H1 (cell line): ENCODE data around the gene CRHR1. TPM values are rescaled to one million over a fixed set of nuclear protein-coding genes. Genes with fewer than 3 reads are reported as not detected.

Experiments used
- CTCF ChIA-PET: fragments of 300-600 bp; sonication (Branson Sonifier 250); formaldehyde crosslinking; loops from one replicate; lab custom pipeline; 2021; ENCODE audit not compliant: partially characterized antibody; lab: Charles Lee
- POLR2A ChIA-PET: fragments of 300-600 bp; sonication (Branson Sonifier 250); formaldehyde crosslinking; loops from one replicate; lab custom pipeline; 2021; ENCODE audit warnings: inconsistent platforms; ENCODE audit not compliant: partially characterized antibody; lab: Charles Lee
- DNase-seq, 2 experiments: peaks; one replicate each; pipeline versions ENCODE4 v3.0.0 to v3.0.0-alpha.2; 2010 to 2022; ENCODE audit warnings: low spot score in 2 of 2, low read depth in 1 of 2, mixed read lengths in 1 of 2
- FAIRE-seq: peaks from 2 replicates; lab custom pipeline; 2011; peaks lifted over from hg19 to GRCh38; lab: Jason Lieb, UNC
- H2AFZ ChIP-seq: 2 replicates; pipeline ENCODE4 v1.8.1; 2012; ENCODE audit warnings: low read length, inconsistent platforms
- H2AK5ac ChIP-seq: 2 replicates; pipeline ENCODE4 v1.6.1; 2013; ENCODE audit warnings: low read depth, low read length
- H2BK120ac ChIP-seq: replicated peaks from 2 replicates; pipeline ENCODE3; 2013; ENCODE audit warnings: low read depth, low read length, inconsistent platforms
- H2BK12ac ChIP-seq: 2 replicates; pipeline ENCODE4 v1.6.1; 2013; ENCODE audit warnings: low read depth, low read length
- H2BK15ac ChIP-seq: 2 replicates; pipeline ENCODE4 v1.6.1; 2013; ENCODE audit warnings: low read length
- H2BK20ac ChIP-seq: 2 replicates; pipeline ENCODE4 v1.6.1; 2013; ENCODE audit warnings: low read length
- H2BK5ac ChIP-seq: 2 replicates; pipeline ENCODE4 v1.6.1; 2013; ENCODE audit warnings: low read depth, low read length
- H3K14ac ChIP-seq: 2 replicates; pipeline ENCODE4 v1.6.1; 2013; ENCODE audit warnings: inconsistent platforms; ENCODE audit not compliant: insufficient read length
- H3K18ac ChIP-seq: 2 replicates; pipeline ENCODE4 v1.6.1; 2013; ENCODE audit warnings: low read length; ENCODE audit errors: extremely low read depth
- H3K23ac ChIP-seq: 2 replicates; pipeline ENCODE4 v1.6.1; 2013; ENCODE audit warnings: inconsistent platforms; ENCODE audit not compliant: insufficient read length
- H3K23me2 ChIP-seq: 2 replicates; pipeline ENCODE4 v1.6.1; 2013; ENCODE audit warnings: low read depth, low read length
- H3K27ac ChIP-seq: 2 replicates; pipeline ENCODE4 v1.6.1; 2011; ENCODE audit warnings: low read depth, low read length, inconsistent platforms
- H3K27me3 ChIP-seq, 4 experiments: replicated peaks in 1 of 4; 1 replicate in 1 of 4; 2 replicates in 3 of 4; pipeline versions ENCODE4 v1.6.1 to v1.8.1; 2011 to 2013; ENCODE audit warnings: low read length in 3 of 4, mild to moderate bottlenecking in 3 of 4, inconsistent platforms in 2 of 4, mixed read lengths in 2 of 4, moderate library complexity in 1 of 4; ENCODE audit not compliant: control insufficient read depth in 3 of 4, insufficient read depth in 3 of 4; ENCODE audit errors: extremely low read depth in 1 of 4
- H3K36me3 ChIP-seq, 4 experiments: 2 replicates each; pipeline versions ENCODE4 v1.6.1 to v1.8.1; 2011 to 2013; ENCODE audit warnings: mild to moderate bottlenecking in 4 of 4, low read length in 3 of 4, moderate library complexity in 2 of 4, control low read depth in 1 of 4, inconsistent platforms in 1 of 4; ENCODE audit not compliant: insufficient read depth in 4 of 4, control insufficient read depth in 2 of 4
- H3K4ac ChIP-seq: replicated peaks from 2 replicates; pipeline ENCODE3; 2013; ENCODE audit warnings: low read length, low read depth, mixed read lengths, inconsistent platforms; ENCODE audit not compliant: insufficient read length
- H3K4me1 ChIP-seq, 4 experiments: replicated peaks in 1 of 4; 1 replicate in 1 of 4; 2 replicates in 3 of 4; pipeline versions ENCODE4 v1.6.1 to v1.8.1; 2011 to 2013; ENCODE audit warnings: low read length in 3 of 4, inconsistent platforms in 2 of 4, mixed read lengths in 1 of 4; ENCODE audit not compliant: insufficient read depth in 4 of 4, control insufficient read depth in 3 of 4
- H3K4me2 ChIP-seq, 2 experiments: 2 replicates each; pipeline versions ENCODE4 v1.6.1 to v1.8.1; 2011 to 2013; ENCODE audit warnings: low read depth in 2 of 2, low read length in 2 of 2, control low read depth in 1 of 2, inconsistent platforms in 1 of 2, mild to moderate bottlenecking in 1 of 2; ENCODE audit not compliant: insufficient read depth in 1 of 2
- H3K4me3 ChIP-seq, 4 experiments: fragments of 200-600, 300-600 bp in 1 of 4; sonication (generic), shearing (Covaris generic), sonication (Bioruptor Twin) in 1 of 4; 2 replicates each; pipeline versions ENCODE4 v1.5.1 to v1.8.1; 2011 to 2016; ENCODE audit warnings: low read length in 4 of 4, low read depth in 3 of 4, control low read depth in 2 of 4, inconsistent platforms in 2 of 4, mild to moderate bottlenecking in 2 of 4, mixed read lengths in 1 of 4, moderate library complexity in 1 of 4; ENCODE audit not compliant: insufficient read depth in 2 of 4; ENCODE audit errors: extremely low read depth in 1 of 4
- H3K56ac ChIP-seq: replicated peaks from 2 replicates; pipeline ENCODE3; 2013; ENCODE audit warnings: low read depth, mild to moderate bottlenecking, mixed read lengths, low read length, inconsistent platforms; ENCODE audit not compliant: insufficient read length
- H3K79me1 ChIP-seq: 2 replicates; pipeline ENCODE4 v1.6.1; 2013; ENCODE audit warnings: low read depth, low read length, control low read depth
- H3K79me2 ChIP-seq, 2 experiments: 2 replicates each; pipeline versions ENCODE4 v1.6.1 to v1.8.1; 2012 to 2013; ENCODE audit warnings: low read length in 2 of 2, mild to moderate bottlenecking in 2 of 2, inconsistent platforms in 1 of 2; ENCODE audit not compliant: insufficient read depth in 2 of 2, control insufficient read depth in 1 of 2
- H3K9ac ChIP-seq, 4 experiments: replicated peaks in 1 of 4; 1 replicate in 1 of 4; 2 replicates in 3 of 4; pipeline versions ENCODE4 v1.6.1 to v1.8.1; 2011 to 2013; ENCODE audit warnings: low read depth in 3 of 4, low read length in 3 of 4, control low read depth in 2 of 4, mild to moderate bottlenecking in 2 of 4, moderate library complexity in 2 of 4, inconsistent platforms in 1 of 4; ENCODE audit errors: extremely low read depth in 1 of 4
- H3K9me3 ChIP-seq, 2 experiments: 2 replicates each; pipeline versions ENCODE4 v1.6.1 to v1.8.1; 2012 to 2013; ENCODE audit warnings: mild to moderate bottlenecking in 2 of 2, moderate library complexity in 2 of 2, control low read depth in 1 of 2, inconsistent platforms in 1 of 2, low read depth in 1 of 2, low read length in 1 of 2, mixed read lengths in 1 of 2; ENCODE audit not compliant: insufficient read depth in 2 of 2
- H4K20me1 ChIP-seq, 2 experiments: replicated peaks in 1 of 2; 2 replicates each; pipeline versions ENCODE3 to v1.8.1; 2011 to 2013; ENCODE audit warnings: inconsistent platforms in 2 of 2, low read length in 2 of 2, mild to moderate bottlenecking in 1 of 2; ENCODE audit not compliant: insufficient read depth in 2 of 2, control insufficient read depth in 1 of 2
- H4K5ac ChIP-seq: 2 replicates; pipeline ENCODE4 v1.6.1; 2013; ENCODE audit warnings: low read length, low read depth, mixed read lengths, inconsistent platforms; ENCODE audit not compliant: insufficient read length
- H4K8ac ChIP-seq: 2 replicates; pipeline ENCODE4 v1.8.0; 2013; ENCODE audit warnings: mild to moderate bottlenecking, moderate library complexity, low read length, inconsistent platforms; ENCODE audit not compliant: insufficient read depth; ENCODE audit errors: extremely low read depth
- H4K91ac ChIP-seq: replicated peaks from 2 replicates; pipeline ENCODE3; 2013; ENCODE audit warnings: low read length, mixed read lengths, inconsistent platforms; ENCODE audit not compliant: insufficient read length
- CBX5 ChIP-seq: fragments of 300-800, 300-1000 bp; sonication (generic); IDR thresholded peaks from 2 replicates; pipeline ENCODE4 v1.7.1; 2016; ENCODE audit warnings: antibody characterized with exemption, low read length, low read depth
- GABPA ChIP-seq: IDR thresholded peaks from 2 replicates; pipeline ENCODE4 v1.6.1; 2011; ENCODE audit warnings: mild to moderate bottlenecking, low read length, moderate library complexity, borderline replicate concordance; ENCODE audit not compliant: insufficient read depth
- GTF2F1 ChIP-seq: IDR thresholded peaks from 2 replicates; pipeline ENCODE4 v1.6.1; 2012; ENCODE audit warnings: low read depth, low read length, improper control_type of control experiment, borderline replicate concordance
- KDM1A ChIP-seq: fragments of 200-600, 300-600 bp; sonication (generic); IDR thresholded peaks from 2 replicates; pipeline ENCODE4 v1.7.1; 2016; ENCODE audit warnings: mild to moderate bottlenecking, low read length, borderline replicate concordance
- POLR2AphosphoS5 ChIP-seq: IDR thresholded peaks from 2 replicates; pipeline ENCODE4 v1.6.1; 2011; ENCODE audit warnings: low read depth, low read length
- RNF2 ChIP-seq: fragments of 200-900, 300-1000 bp; sonication (generic); IDR thresholded peaks from 2 replicates; pipeline ENCODE4 v1.7.1; 2016; ENCODE audit warnings: borderline replicate concordance, low read depth, mild to moderate bottlenecking, antibody characterized with exemption, low read length; ENCODE audit not compliant: poor library complexity, severe bottlenecking; ENCODE audit errors: missing control alignments
- TAF7 ChIP-seq: optimal IDR thresholded peaks from 2 replicates; pipeline ENCODE3; 2011; ENCODE audit warnings: low read depth, mild to moderate bottlenecking, inconsistent platforms, low read length, moderate library complexity, borderline replicate concordance
- TBP ChIP-seq: IDR thresholded peaks from 2 replicates; pipeline ENCODE4 v1.6.1; 2011; ENCODE audit warnings: low read depth, low read length, improper control_type of control experiment
- TEAD4 ChIP-seq: IDR thresholded peaks from 2 replicates; pipeline ENCODE4 v1.6.1; 2012; ENCODE audit warnings: low read depth, low read length, inconsistent platforms, mixed read lengths
- ZNF274 ChIP-seq: IDR thresholded peaks from 2 replicates; pipeline ENCODE4 v1.7.0; 2012; ENCODE audit warnings: low read length, borderline replicate concordance; ENCODE audit errors: extremely low read depth
- WGBS, 2 experiments: shearing (Covaris generic) in 1 of 2; methylation state at CpG; one replicate each; pipeline versions ENCODE4 v1.1.6 to v1.1.7; 2013 to 2015; ENCODE audit warnings: low lambda C conversion rate in 2 of 2, mixed read lengths in 2 of 2, inconsistent platforms in 1 of 2, low coverage in 1 of 2, missing lambda C conversion rate in 1 of 2; ENCODE audit not compliant: insufficient replicate concordance in 2 of 2, insufficient coverage in 1 of 2, insufficient read length in 1 of 2; ENCODE audit errors: extremely low coverage in 1 of 2, missing lambda C conversion rate in 1 of 2; 5-methylcytosine and 5-hydroxymethylcytosine counted together
- polyA plus RNA-seq, 7 experiments: library from polyadenylated mRNA; depleted of rRNA in 3 of 7; stranded (reverse) in 5 of 7; unstranded in 2 of 7; fragments of >200 nt in 5 of 7; fragments of 200-250 nt in 2 of 7; gene quantifications; 1 replicate in 5 of 7; 2 replicates in 1 of 7; 4 replicates in 1 of 7; pipeline versions ENCODE4 v1.2.1 to v1.2.3, GENCODE V29; 2011 to 2013; ENCODE audit warnings: missing spikeins in 2 of 7, mixed read lengths in 2 of 7
- total RNA-seq: library from RNA; stranded (reverse); fragmentation: NEBNext Ultra II Directional; extraction: Animal tissue kit (Norgen Biotek cat#: 25700); gene quantifications from 2 replicates; pipeline ENCODE4 v1.2.1, GENCODE V29; 2021
- TF ChIP-seq, protein P1 (sequence below): IDR thresholded peaks from 2 replicates; pipeline ENCODE4 v1.6.1; 2011; ENCODE audit warnings: low read length, improper control_type of control experiment

Gene CRHR1
- total and polyA plus RNA-seq, 2 of the 8 experiments (the other 6 are each of a cell fraction or from before 2014, with no cell fraction given) = 0.56 to 1.7 TPM

DNA sequence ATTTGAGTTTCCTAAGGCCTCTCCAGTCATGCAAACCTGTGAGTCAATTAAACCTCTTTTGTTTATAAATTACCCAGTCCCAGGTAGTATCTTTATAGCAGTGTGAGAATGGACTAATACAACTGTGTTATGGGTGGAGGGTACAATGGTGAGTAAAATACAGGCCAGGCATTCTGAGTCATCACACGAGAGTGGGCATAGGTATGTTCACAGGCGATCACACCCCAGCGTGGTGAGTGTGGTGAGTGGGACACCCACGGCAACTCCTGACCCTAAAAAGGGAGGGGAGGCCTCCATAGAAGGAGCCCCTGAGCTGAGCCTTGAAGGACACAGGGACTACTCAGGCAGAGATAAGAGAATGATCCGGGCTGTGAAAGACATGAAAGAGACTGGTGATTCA is 87.6 kb downstream of the CRHR1 start:
- ChIA-PET CTCF (interaction anchor here (0.6 to 1.5 kb wide), 5 partner anchors 17 to 109 kb away, joined by 3 to 5 read pairs (median 3); no protein-coding TSS in a partner anchor), POLR2A (no interaction called here)
- no peak for TF ChIP-seq KDM1A
- no peak for TF ChIP-seq TAF7
- no peak for TF ChIP-seq GABPA
- no peak for TF ChIP-seq POLR2AphosphoS5
- TF ChIP-seq ZNF274 = no peak
- TF ChIP-seq TBP = no peak
- TF ChIP-seq GTF2F1 = no peak
- TF ChIP-seq CBX5 = no peak
- no peak for TF ChIP-seq RNF2
- TF ChIP-seq TEAD4 = no peak
- TF ChIP-seq, protein P1, sequence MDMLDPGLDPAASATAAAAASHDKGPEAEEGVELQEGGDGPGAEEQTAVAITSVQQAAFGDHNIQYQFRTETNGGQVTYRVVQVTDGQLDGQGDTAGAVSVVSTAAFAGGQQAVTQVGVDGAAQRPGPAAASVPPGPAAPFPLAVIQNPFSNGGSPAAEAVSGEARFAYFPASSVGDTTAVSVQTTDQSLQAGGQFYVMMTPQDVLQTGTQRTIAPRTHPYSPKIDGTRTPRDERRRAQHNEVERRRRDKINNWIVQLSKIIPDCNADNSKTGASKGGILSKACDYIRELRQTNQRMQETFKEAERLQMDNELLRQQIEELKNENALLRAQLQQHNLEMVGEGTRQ = no peak

More for the DNA sequence above, 87.6 kb downstream of the CRHR1 start:
- FAIRE-seq (no peak), DNase-seq (no peak)
- Histone ChIP-seq H2BK15ac (no peak overlapping the region), H3K9me3 (no peaks in the 10 kb centered on the region), H2BK120ac (no peak overlapping the region), H3K27ac (no peak overlapping the region), H3K36me3 (no peaks in the 10 kb centered on the region), H3K79me2 (no peaks in the 10 kb centered on the region), H4K5ac (no peak overlapping the region), H4K20me1 (no peaks in the 10 kb centered on the region), H3K27me3 (no peaks in the 10 kb centered on the region), H3K23ac (no peak overlapping the region), H4K8ac (no peak overlapping the region), H3K4me1 (no peaks in the 10 kb centered on the region; a peak in 1 of 7 replicates), H2BK12ac (no peak overlapping the region), H3K23me2 (no peaks in the 10 kb centered on the region), H2BK20ac (no peak overlapping the region), H2BK5ac (no peak overlapping the region), H3K18ac (no peak overlapping the region), H2AFZ (no peak overlapping the region), H4K91ac (no peak overlapping the region), H3K4ac (no peak overlapping the region), H2AK5ac (no peak overlapping the region), H3K4me3 (no peak overlapping the region), H3K79me1 (no peaks in the 10 kb centered on the region), H3K56ac (no peak overlapping the region), H3K4me2 (no peak overlapping the region), H3K9ac (no peak overlapping the region), H3K14ac (no peak overlapping the region)
- 82% methylated on average over 5 of the region's 5 CpGs; no CpG with 5 or more reads in 1 of the 2 experiments for WGBS, 2 experiments
